Vagina (tissue), 2 donors: ENCODE measurements around the gene SEC22C.

ENCODE experiments used
- POLR2A ChIP-seq, 2 donors: fragments of 450-650 bp; IDR thresholded peaks; one replicate each; pipeline ENCODE4 v1.6.1; 2017; ENCODE audit warnings: antibody characterized with exemption in 2 of 2, mild to moderate bottlenecking in 2 of 2, moderate library complexity in 2 of 2
- TF ChIP-seq, protein P1 (sequence below), 3 experiments: fragments of 450-650 bp in 2 of 3; fragments of 200-600 bp in 1 of 3; sonication (generic) in 1 of 3; IDR thresholded peaks; one replicate each; pipeline ENCODE4 v1.5.1; 2017 to 2019; ENCODE audit warnings: antibody characterized with exemption in 3 of 3, mild to moderate bottlenecking in 2 of 3, moderate library complexity in 2 of 3

DNA sequence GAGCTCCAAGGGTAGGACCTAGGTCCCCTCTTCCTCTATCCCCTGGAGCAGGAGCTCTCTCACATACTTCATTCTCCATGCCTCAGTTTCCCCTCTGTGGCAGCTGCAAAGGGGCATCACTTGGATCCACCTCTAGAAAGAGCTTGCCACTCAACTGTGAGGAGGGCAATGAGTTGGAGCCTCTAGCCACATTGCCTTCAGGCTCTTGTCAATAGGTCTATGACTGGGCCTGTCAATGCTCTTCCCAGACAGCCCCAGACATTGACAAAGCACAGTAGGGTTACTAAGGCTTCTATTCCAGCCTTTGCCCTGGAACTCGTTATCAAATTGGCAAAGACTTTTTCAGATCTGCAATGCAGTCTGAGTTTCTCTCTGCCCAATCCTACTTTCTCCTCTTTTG is 83.7 kb downstream of the SEC22C start:
- no peak for TF ChIP-seq POLR2A (IDR thresholded peaks at IDR 0.05)
- TF ChIP-seq, protein P1, sequence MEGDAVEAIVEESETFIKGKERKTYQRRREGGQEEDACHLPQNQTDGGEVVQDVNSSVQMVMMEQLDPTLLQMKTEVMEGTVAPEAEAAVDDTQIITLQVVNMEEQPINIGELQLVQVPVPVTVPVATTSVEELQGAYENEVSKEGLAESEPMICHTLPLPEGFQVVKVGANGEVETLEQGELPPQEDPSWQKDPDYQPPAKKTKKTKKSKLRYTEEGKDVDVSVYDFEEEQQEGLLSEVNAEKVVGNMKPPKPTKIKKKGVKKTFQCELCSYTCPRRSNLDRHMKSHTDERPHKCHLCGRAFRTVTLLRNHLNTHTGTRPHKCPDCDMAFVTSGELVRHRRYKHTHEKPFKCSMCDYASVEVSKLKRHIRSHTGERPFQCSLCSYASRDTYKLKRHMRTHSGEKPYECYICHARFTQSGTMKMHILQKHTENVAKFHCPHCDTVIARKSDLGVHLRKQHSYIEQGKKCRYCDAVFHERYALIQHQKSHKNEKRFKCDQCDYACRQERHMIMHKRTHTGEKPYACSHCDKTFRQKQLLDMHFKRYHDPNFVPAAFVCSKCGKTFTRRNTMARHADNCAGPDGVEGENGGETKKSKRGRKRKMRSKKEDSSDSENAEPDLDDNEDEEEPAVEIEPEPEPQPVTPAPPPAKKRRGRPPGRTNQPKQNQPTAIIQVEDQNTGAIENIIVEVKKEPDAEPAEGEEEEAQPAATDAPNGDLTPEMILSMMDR (IDR thresholded peaks at IDR 0.05), result no peak
